ENCODE results near the gene VPS72.

The VPS72 gene

GRCh38 chr1:151176514-151177045 is 13.4 kb downstream of the VPS72 start:
- no peak for DNase-seq

GRCh38 chr1:151175863-151176262 is 14.1 kb downstream of the VPS72 start, which contains the start of gene TMOD4:
Gene TMOD4 (minus strand): TSS chr1:151175981. CDS start chr1:151174875, 1,106 bp downstream.
- peak; percentile 53 for DNase-seq

- no peak for DNase-seq
Observed at GRCh38 chr1:151175041-151175741, 14.8 kb downstream of the VPS72 start.

- DNase-seq: no peak
Observed at GRCh38 chr1:151171190-151171589, 18.8 kb downstream of the VPS72 start.

- DNase-seq: no peak
Observed at GRCh38 chr1:151167116-151167515, 22.9 kb downstream of the VPS72 start.

GRCh38 chr1:151166505-151166956 is 23.5 kb downstream of the VPS72 start:
- peak; percentile 41 for DNase-seq

- DNase-seq: peak; percentile 99
Observed at GRCh38 chr1:151165738-151166504, 24.1 kb downstream of the VPS72 start, which contains the start of the genes LYSMD1 and SCNM1. Gene LYSMD1 (minus strand): TSS chr1:151165902. CDS start chr1:151165258, 644 bp downstream. Gene SCNM1 (plus strand): TSS chr1:151166144. CDS start chr1:151166153, 9 bp downstream.

- no peak for DNase-seq
Observed at GRCh38 chr1:151165281-151165737, 24.7 kb downstream of the VPS72 start.

- DNase-seq: no peak
Observed at GRCh38 chr1:151164732-151165280, 25.2 kb downstream of the VPS72 start.

GRCh38 chr1:151159373-151159772 is 30.6 kb downstream of the VPS72 start:
- DNase-seq: peak; percentile 77

GRCh38 chr1:151158751-151159251 is 31.2 kb downstream of the VPS72 start:
- DNase-seq: peak; percentile 73

- DNase-seq: peak; percentile 67
Observed at GRCh38 chr1:151158326-151158725, 31.7 kb downstream of the VPS72 start.

- peak; percentile 93 for DNase-seq
Observed at GRCh38 chr1:151157067-151157531, 32.9 kb downstream of the VPS72 start.

- peak; percentile 88 for DNase-seq
Observed at GRCh38 chr1:151156515-151156819, 33.5 kb downstream of the VPS72 start, which contains the start of gene TNFAIP8L2. Gene TNFAIP8L2 (plus strand): TSS chr1:151156649. CDS start chr1:151158698, 2,049 bp downstream.

- DNase-seq: no peak
Observed at GRCh38 chr1:151147665-151148064, 42.3 kb downstream of the VPS72 start.

GRCh38 chr1:151147132-151147503 is 42.9 kb downstream of the VPS72 start:
- no peak for DNase-seq

- peak; percentile 72 for DNase-seq
Observed at GRCh38 chr1:151146412-151147131, 43.4 kb downstream of the VPS72 start, which contains the start of gene SEMA6C. Gene SEMA6C (minus strand): TSS chr1:151146631. CDS start chr1:151142621, 4,010 bp downstream.

GRCh38 chr1:151146072-151146411 is 44.0 kb downstream of the VPS72 start:
- DNase-seq: no peak

- DNase-seq: no peak
Observed at GRCh38 chr1:151145304-151146071, 44.5 kb downstream of the VPS72 start.

- no peak for DNase-seq
Observed at GRCh38 chr1:151144474-151145303, 45.3 kb downstream of the VPS72 start.
